GM18909 (cell line): ENCODE data around the gene CTIF.

Experiments
- ATAC-seq: cut with Tn5 transposase; IDR thresholded peaks from one replicate; pipeline ENCODE4 v1.9.1; 2021; ENCODE audit warnings: mild to moderate bottlenecking; ENCODE audit not compliant: unreplicated experiment, poor library complexity

Gene CTIF

DNA sequence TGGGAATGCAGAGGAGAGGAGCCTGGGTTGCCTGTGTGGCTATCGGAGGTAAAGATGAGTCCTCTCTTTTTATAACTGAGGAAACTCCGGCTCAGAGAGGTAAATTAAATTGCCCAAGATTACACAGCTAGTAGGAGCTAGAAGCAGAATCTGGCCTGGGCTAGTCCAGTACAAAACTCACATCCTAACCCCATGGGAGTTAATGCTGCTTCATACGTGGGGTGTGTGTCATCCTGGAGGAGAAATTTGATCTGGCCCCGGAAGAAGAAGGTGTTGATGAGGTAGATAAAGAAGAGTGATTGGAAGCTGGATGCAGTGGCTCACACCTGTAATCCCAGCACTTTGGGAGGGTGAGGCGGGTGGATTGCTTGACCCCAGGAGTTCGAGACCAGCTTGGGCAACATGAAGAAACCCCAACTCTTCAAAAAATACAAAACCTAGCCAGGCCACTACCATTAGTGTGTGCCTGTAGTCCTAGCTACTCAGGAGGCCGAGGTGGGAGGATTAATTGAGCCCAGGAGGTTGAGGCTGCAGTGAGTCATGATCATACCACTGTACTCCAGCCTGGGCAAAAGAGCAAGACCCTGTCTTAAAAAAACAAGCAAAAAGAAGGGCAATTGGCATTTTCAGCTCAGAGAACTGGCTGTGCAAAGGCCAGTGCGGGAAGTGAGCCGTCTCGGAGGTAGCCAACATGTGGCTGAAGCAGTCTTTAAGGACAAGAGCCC lies 33.7 kb downstream of the CTIF start:
- ATAC-seq, result no peak

DNA sequence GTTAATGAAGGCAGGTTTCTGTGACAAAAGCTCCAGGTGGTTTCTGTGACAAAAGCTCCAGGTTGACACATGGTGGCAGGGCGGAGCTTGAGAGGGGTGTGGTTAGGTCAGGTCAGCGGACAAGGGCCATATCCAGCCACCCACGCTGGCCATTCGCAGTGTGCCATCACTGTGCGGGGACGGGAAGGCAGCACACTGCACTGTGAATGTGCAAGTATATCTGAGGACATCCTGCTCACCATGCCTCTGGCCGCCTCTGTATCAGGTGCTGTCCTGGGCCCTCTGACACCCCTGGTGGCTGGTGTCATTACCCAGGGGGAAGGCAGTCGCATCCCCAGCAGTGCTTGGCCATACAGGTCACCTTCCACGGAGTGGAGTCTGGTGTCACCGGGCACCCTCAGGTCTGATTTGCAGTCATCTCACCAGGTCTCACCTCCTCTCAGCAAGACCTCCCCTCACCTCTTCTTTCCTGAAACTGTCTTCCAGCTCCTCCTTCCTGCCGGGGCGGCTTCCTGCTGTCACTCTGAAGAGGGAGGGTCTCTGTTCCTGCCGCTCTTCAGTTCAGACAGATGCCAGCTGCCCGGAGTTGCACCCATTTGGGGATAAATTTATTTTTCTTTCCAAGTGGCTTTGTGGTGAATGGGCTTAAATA lies 34.9 kb downstream of the CTIF start:
- no peak for ATAC-seq

DNA sequence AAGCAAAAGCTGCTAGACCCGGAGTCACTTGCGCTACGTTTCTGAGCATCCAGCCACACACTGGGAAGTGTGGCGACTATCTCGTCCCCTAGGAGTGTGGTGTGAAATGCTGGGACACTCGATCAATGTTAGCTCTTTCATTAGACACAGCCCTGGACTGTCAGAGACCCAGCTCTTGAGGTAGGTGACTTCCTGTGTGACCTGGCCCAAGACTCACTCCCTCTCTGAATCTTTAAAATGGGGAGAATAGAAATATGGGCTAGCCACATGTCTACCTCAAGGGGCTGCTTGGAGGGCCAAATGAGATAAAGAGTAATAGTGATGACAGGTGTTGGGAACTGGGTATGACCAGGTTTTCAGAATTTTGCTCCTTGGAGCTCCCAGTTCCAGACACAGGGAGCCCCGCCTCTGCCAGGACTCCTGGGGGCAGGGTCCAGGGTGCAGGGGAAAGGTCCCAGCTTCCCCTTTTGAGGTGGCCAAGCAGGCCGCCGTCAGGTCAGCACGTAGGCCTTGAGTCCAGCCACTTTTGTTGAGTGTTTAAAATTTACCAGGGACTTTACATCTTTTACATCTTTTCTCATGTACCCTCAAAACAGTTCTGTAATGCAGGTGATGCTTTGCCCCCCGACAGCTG lies 36.0 kb downstream of the CTIF start:
- ATAC-seq, result no peak

DNA sequence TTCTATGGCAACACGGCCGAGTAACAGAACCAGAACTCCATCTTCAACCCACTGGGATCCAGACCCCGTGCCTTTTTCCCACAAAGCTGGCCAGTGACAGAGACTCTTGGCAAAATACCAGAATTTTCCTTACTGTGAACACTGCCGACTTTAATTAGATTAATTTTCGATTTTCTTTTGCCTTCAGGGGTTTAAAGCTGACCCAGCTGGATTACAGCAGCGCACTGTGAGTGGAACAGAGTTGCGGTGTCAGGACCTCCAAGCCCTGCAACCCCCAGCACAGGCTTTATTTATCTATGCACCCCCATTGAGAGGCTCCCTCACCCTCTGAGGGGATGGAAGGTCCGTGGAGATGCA lies 36.4 kb downstream of the CTIF start:
- no peak for ATAC-seq

DNA sequence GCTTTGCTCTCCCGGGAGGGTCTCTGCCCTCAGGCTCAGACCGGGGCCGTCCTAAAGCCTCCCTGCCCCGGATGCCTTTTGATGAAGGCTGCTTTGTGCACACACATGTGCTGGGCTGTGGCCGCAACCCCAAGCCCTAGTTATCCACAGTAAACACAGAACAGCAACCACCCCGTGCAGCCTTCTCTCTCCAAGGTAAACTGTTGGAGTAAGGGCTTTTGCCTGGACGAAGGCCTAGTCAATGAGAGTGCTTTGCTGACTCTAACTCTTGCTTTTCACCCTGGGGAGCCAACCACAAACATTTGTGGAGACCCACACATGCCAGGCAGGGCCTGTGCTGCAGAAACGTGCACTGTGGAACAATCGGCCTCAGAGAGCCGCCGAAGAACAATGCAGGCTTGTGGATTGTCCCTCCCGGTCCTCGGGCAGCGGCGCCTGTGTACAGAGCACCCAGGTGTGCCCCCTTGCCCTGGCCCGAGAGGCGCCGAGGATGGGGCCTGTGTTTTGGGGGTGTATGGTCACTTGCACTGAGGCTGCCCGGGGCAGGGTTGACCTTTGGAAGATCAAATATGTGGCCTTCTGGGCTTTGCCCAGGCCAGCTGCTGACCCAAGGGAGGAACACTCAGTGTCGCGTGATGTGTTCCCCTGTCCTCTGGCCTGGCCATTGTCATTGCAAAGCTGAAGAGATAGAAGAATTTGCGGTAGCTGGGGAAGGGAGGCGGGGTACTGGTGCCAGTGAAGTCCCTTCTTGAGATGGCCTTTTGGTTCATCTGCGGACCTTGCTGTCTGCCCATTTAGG lies 37.0 kb downstream of the CTIF start:
- no peak for ATAC-seq

DNA sequence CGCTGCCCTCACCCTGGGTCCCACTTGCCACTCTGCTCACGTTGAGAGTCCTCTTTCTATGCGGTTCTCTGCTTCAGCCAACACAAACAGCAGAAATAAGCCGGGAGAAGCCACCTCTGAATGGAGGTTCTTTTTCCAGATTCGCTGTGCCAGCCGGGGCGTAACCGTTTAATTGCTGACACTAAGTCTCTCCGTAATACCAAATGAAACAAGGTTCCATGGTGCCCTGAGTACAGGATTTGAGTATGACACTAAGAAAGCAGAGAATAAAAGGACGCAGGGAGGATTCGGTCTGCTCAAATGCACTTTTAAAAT lies 37.6 kb downstream of the CTIF start:
- ATAC-seq, result no peak

DNA sequence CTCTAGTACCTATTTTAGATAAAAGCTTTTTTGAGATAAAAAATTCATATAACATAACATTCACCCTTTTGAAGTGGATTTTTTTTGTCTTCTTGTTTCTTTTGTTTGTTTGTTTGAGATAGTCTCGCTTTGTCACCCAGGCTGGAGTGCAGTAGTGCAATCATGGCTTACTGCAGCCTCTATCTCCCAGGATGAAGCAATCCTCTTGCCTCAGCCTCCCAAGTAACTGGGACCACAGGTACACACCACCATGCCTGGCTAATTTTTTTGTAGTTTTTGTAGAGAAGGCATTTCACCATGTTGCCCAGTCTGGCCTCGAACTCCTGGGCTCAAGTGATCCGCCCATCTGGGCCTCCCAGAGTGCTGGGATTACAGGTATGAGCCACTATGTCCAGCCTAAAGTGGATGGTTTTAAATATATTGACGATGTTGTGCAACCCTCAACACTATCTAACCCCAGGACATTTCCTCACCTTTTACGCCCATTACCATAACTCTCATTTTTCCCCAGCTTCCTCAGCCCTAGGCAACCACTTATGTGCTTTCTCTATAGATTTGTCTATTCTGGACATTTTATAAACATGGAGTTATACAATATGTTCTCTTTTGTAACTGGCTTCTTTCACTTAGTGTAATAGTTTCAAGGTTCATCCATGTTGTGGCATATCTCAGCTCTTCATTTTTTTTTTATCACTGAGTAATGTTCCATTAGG lies 38.8 kb downstream of the CTIF start:
- ATAC-seq, result no peak

DNA sequence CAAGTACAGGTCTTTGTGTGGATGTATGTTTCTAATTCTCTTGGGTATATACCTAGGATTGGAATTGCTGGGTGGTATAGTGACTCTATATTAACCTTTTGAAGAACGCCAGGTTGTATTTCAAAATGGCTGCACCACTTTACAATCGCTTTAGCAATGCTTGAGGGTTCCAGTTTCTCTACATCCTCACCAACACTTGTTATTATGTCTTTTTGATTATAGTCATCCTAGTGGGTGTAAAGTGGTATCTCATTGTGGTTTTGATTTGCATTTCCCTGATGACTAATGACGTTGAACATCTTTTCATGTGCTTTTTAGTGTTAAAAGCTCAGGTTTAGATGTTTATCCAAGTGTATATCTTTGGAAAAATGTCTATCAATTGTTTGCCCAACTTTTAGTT lies 39.5 kb downstream of the CTIF start:
- no peak for ATAC-seq

DNA sequence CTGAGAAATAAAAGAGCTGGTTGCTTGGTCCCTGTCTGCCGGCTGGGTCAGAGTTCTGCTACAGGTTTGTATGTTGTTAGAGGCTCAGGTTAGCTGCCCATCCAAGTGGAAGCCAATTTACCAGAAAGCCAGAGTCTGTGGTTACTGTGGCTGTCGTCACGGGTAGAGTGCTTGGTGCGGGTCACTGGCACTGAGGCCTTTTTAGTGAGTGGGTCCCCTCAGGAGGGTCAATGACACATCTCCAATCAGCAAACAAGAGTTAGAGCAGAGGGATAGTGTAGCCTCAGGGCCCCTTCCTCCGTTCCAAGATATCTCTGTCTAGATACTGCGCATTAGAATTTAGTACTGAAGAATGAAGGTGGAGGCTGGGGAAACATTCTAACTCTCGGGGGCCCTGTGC lies 41.2 kb downstream of the CTIF start:
- no peak for ATAC-seq

DNA sequence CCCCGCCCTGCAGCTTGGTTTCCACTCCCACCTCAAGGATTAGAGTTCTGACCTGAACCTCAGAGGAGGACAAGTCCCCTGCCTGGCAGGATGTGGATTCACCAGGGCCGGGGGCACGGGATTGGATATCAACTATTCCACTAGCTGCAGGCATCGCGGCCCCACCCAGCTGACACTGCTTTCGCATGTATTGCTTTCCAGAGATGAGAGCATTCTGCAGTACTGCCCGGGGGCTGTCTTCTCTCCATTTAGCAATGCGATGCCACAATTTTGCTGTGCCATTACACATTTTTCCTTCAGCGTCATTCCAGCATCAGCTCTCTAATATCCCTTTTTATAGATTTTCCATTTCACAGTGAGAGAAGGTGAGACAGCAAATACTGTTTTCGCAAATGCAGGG lies 42.0 kb downstream of the CTIF start:
- no peak for ATAC-seq

DNA sequence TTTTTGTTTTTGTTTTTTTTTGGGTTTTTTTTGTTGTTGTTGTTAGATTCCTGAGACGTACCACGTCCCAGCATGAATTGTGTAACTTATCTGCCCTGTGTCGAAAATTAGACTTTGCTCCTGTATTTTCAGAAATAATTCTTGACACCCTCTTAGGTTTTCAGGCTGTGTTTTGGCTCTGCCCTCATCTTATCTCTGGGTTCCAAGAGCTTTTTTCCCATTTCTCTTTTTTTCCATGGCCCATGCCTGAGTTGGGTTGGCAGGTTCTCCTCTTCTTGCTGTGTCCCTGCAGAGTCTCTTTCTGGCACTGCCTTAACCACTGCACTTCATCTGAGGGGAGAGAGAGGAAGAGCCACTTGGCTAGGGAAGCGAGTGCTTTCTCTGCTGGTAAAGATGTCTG lies 42.4 kb downstream of the CTIF start:
- no peak for ATAC-seq

DNA sequence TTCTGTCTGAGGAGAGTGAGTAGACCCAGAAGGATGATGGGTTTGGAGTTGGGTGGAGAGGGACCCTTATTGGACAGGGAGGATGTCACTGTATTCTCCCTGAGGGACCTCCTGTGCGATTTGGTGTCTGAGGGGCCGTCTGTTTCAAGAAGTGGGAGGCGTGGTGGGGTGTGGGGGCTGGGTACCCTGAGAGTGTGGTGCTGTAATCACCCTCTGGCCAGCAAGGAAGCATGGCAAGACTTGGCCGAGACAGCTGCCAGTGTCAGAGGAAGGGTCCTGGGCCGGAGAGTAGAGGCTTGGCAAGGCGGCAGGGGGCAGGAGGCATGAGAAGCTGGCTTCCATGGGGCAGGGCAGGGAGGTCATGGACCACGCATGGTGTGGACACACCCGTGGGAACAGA lies 43.1 kb downstream of the CTIF start:
- ATAC-seq, result no peak

DNA sequence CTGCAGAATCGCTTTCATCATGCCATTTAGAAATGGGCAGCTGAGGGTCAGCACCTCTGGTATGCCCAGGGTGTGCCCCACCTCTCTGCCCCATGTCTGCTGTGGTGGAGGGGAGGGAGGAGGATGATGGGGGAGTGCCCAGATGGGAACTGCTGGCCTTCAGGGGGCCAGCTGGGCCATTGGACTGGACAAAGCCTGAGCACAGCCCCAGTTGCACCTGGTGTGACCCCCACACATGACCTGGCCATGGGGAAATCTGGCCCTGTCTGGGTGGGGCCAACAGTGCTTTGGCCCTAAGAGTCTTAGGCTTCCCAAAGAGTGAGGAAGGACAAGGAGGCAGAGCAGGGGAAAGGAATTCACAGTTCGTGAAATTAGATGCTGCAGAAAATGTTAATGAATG lies 44.1 kb downstream of the CTIF start:
- ATAC-seq, result no peak

DNA sequence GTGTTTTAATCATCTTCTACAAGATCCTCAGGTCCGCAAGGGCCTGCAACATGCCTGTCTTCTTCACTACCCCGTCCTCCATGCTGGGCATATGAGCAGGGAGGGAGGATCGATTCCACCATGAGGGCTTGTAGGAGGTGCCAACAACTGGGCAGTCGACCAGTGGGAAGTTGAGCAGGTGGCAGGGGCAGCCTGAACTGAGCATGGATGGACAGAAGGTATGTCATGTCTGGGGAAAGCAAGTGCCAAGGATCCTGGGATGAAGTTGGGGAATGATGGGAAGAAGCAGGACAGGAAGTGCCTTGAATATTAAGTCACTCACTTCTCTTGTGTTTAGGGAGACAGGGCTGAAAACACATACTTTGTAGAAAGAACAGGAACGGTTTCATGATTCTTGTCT lies 44.7 kb downstream of the CTIF start:
- no peak for ATAC-seq

DNA sequence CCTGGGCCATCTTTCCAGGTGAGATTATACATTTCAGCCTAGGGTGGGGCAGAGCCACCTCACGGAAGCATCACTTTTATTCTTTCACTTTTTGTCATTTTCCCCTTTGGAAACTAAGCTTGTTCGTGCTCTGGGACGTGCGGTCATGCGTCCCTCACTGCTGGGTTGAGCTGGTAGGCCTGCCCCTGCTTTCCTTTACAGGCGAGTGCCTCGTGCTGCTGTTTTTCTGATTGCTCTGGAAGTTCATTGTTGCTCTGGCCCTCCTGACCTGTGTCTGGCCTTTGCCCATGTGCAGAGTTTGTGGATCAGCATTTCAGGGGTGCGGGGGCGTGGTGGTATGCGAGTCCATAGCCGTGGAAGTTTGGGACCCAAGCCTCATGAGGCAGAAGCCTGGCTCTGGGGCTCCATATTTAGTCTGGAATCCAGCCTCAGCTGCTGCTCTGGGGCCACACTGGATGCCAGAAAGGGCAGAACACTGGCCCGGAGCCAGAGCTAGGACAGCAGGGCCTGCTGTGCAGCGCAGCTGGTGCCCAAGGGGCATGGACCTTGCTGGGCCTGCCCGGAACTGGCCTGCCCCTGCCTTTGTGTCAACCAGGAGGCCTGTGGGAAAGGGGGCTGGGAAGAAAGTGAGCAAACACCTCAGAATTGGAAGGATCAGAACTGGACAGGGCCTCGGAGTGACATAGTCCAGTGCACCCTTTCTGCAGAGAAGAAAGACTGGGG lies 51.1 kb downstream of the CTIF start:
- no peak for ATAC-seq

DNA sequence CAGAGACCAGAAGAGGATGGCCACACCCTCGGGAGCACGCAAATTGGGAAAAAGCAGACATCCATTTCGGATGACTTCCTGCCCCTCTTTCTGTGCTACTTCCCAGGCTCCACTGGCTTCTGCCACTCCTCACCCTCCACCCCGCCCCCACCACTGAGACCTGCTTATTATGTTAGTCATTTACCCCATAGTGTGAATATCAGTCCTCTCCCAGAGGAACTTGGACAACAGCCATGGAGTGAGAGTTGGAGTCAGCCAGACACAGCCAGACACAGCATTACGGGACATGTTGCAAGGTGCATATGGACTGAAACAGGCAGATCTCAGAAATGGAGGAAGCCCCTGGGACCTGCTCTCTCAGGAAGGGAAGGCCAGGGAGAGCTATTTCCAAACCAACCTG lies 51.8 kb downstream of the CTIF start:
- no peak for ATAC-seq

DNA sequence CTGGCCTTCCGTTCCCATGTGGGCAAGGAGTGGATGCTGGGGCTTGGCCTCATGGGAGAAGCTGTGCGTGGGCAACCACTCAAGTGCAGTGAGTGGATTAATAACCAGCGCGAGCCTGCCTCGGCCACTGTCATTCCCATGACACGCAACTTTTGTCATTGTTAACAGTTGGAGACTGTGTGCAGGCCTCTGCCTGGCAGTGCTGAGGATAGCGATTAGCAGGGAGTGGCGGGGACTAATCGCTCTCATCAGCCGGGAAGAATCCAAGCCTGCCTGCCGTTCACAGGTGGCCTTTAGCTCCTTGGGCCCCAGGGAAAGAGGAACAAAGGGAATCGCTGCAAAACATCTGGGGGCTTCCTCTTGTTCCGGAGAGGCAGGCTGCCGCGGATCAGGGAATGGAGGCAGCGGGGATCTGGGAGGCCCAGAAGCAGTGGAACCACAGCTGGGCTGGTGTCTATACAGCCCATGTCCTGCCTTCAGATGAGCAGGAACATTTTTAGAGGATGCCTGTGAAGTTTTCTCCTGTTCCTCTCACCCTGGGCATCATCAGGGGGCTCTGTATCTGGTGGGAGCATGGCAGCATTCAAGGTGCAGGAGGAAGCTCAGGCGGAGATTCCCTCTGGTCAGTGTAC lies 53.8 kb downstream of the CTIF start:
- no peak for ATAC-seq

DNA sequence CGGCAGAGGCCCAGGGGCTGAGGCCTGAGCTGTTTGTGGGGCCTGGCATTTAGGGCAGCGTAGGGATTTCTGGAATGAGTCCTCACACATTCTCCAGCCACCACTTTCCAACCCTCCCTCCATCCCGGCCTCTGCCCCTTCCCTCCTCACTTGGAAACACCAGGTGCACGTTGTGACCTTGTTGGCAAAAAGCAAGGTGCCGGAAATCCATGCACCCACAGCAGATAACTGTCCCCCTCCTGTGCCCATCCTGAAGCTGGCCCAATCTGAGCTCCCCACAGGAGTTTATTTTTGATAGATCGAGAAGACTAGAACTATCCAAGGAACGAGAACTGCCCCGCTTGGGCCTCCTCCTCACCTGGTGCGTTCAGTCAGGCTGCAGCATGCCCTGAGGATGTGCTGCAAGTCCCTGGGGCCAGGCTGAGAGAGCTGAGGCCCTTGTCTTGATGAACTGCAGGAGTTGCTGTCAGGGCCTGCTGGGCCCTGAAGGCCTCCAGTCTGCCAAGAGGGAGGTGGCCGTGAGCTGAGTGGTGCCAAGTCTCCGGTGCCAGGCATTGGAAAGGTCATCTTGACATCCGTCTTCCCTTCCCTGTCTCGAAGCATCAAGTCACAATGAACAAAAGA lies 55.8 kb downstream of the CTIF start:
- ATAC-seq, result no peak

DNA sequence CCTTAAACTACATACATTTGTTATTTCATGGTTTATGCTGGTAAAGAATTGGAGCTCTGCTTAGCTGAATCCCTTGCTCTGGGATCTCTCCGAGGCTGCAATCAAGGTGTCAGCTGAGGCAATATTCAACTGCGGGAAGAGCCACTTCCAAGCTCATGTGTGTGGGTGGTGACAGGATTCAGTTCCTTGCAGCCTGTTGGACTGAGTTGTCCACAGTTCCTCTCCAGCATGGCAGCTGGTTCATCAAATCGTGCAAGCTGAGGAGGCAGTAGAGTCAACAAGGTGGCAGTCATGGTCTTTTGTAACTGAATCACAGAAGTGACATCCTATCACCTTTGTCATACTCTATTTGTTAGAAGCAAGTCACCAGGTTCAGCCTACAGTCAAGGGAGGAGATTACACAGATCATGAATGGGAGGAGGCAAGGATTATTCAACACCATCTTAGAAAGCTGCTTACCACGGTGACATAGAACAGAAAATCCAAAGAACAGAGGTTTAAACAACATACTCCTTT lies 56.9 kb downstream of the CTIF start:
- no peak for ATAC-seq
